ENCODE measurements around the gene NARF. TPM values are rescaled to one million over a fixed set of nuclear protein-coding genes. Genes with fewer than 3 reads are reported as not detected.

NARF gene
- total and polyA plus RNA-seq, 2 donors (not counting 1 experiment from before 2014, with no cell fraction given): 92.4 to 103 TPM

DNA sequence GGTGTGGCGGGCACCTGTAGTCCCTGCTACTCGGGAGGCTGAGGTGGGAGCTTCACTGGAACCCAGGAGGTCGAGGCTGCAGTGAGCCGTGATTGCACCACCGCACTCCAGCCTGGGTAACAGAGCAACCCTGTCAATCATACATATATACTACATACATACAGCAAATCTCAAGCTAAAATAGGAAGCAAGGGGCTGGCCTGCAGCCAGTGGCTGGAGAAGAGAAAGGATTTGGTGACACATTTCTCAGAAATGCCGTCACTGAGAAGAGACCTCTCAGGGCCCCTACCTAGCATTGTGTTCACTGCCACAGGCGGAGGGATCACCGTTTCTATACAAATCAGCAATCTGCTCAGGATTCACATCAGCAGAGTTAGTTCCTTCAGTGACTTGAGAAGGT lies 16.9 kb downstream of the NARF start:
- peaks cover 18% of the 10 kb centered on the region for H4K20me1 ChIP-seq (ENCODE audit: control insufficient read depth, insufficient read depth, low read length, poor library complexity, severe bottlenecking)
- no peak overlapping the region for H2AFZ ChIP-seq (ENCODE audit: insufficient read depth, low read depth, low read length, poor library complexity, severe bottlenecking)
- no peaks in the 10 kb centered on the region for H3K9me3 ChIP-seq (ENCODE audit: control extremely low read depth in 1 of 3, control insufficient read depth in 2 of 3, insufficient read depth in 1 of 3, low read length in 2 of 3)
- TF ChIP-seq, protein P1, sequence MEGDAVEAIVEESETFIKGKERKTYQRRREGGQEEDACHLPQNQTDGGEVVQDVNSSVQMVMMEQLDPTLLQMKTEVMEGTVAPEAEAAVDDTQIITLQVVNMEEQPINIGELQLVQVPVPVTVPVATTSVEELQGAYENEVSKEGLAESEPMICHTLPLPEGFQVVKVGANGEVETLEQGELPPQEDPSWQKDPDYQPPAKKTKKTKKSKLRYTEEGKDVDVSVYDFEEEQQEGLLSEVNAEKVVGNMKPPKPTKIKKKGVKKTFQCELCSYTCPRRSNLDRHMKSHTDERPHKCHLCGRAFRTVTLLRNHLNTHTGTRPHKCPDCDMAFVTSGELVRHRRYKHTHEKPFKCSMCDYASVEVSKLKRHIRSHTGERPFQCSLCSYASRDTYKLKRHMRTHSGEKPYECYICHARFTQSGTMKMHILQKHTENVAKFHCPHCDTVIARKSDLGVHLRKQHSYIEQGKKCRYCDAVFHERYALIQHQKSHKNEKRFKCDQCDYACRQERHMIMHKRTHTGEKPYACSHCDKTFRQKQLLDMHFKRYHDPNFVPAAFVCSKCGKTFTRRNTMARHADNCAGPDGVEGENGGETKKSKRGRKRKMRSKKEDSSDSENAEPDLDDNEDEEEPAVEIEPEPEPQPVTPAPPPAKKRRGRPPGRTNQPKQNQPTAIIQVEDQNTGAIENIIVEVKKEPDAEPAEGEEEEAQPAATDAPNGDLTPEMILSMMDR (IDR thresholded peaks at IDR 0.05): no peak
- no peak for TF ChIP-seq EZH2 (IDR thresholded peaks at IDR 0.05; ENCODE audit: borderline replicate concordance, insufficient read depth, low read depth, low read length, poor library complexity, severe bottlenecking)
- H3K9ac ChIP-seq (ENCODE audit: low read length): no peak overlapping the region
- H3K9me3 Mint-ChIP-seq (ENCODE audit: insufficient read depth): no peaks in the 10 kb centered on the region
- no peak for DNase-seq
- H3K79me2 ChIP-seq (ENCODE audit: control insufficient read depth, insufficient read depth, low read length): no peaks in the 10 kb centered on the region
- no peaks in the 10 kb centered on the region for H3K27me3 ChIP-seq (replicated peaks in 1 of 4; ENCODE audit: control extremely low read depth in 1 of 4, control insufficient read depth in 3 of 4, insufficient read depth in 4 of 4, low read length in 3 of 4)
- intact Hi-C loops (cut with micrococcal nuclease): no loop called here
- H3K4me1 ChIP-seq (ENCODE audit: control insufficient read depth in 2 of 2, insufficient read depth in 2 of 2, low read length in 2 of 2): no peaks in the 10 kb centered on the region
- no peaks in the 10 kb centered on the region for H3K4me1 Mint-ChIP-seq
- CTCF ChIA-PET: interaction anchor here (1.2 kb wide), 1 partner anchor 76 kb away, joined by 3 read pairs; no protein-coding TSS in a partner anchor
- H3K27ac ChIP-seq (ENCODE audit: low read length in 2 of 2): no peak overlapping the region
- POLR2A ChIA-PET: interaction anchor here (1.2 kb wide), 1 partner anchor 16 kb away, joined by 3 read pairs; no protein-coding TSS in a partner anchor
- no peak overlapping the region for H3K27ac Mint-ChIP-seq
- H3K4me2 ChIP-seq (replicated peaks; ENCODE audit: low read depth, low read length, poor library complexity, severe bottlenecking): no peak overlapping the region
- no peak overlapping the region for H3K4me3 Mint-ChIP-seq
- 94% methylated on average over 5 of the region's 8 CpGs for WGBS (ENCODE audit: insufficient coverage)
- peaks cover 6 to 54% of the 10 kb centered on the region in 2 experiments for H3K36me3 ChIP-seq (replicated peaks in 1 of 2; ENCODE audit: control extremely low read depth in 1 of 2, control insufficient read depth in 1 of 2, extremely low read depth in 1 of 2, insufficient read depth in 2 of 2, low read length in 1 of 2)
- H3K4me3 ChIP-seq (ENCODE audit: control extremely low read depth in 1 of 5, extremely low read depth in 1 of 5, insufficient read depth in 1 of 5, low read depth in 2 of 5, low read length in 4 of 5): no peak overlapping the region
- no peaks in the 10 kb centered on the region for H3K27me3 Mint-ChIP-seq
- no peak for ATAC-seq (ENCODE audit: low read depth)

DNA sequence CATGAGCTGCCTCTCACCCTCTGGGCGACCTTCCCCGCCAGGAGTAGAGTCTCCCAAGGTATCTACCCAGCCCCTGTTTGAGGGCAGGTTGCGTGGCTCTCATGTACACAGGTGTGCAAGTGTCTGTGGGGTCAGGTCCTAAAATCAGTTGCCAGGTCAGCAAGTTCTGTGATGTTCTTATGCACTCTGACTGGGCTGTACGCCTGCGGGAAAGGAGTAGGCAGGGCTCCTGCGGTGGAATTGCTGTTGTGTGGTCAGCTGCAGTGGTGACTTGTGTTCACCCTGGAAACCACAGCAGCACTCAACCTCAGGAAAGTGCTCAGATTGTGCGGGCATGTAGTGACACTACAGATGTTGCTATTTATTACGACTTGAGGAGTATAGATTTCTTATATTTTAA lies 19.4 kb downstream of the NARF start:
- H3K9ac ChIP-seq (ENCODE audit: low read length): no peak overlapping the region
- H3K27me3 ChIP-seq (replicated peaks in 1 of 4; ENCODE audit: control extremely low read depth in 1 of 4, control insufficient read depth in 3 of 4, insufficient read depth in 4 of 4, low read length in 3 of 4): no peaks in the 10 kb centered on the region
- H3K36me3 ChIP-seq (replicated peaks in 1 of 2; ENCODE audit: control extremely low read depth in 1 of 2, control insufficient read depth in 1 of 2, extremely low read depth in 1 of 2, insufficient read depth in 2 of 2, low read length in 1 of 2): peaks cover 12 to 63% of the 10 kb centered on the region in 2 experiments
- peaks cover 18% of the 10 kb centered on the region for H4K20me1 ChIP-seq (ENCODE audit: control insufficient read depth, insufficient read depth, low read length, poor library complexity, severe bottlenecking)
- no peak overlapping the region for H3K27ac ChIP-seq (ENCODE audit: low read length in 2 of 2)
- Mint-ChIP-seq H3K4me1 (no peaks in the 10 kb centered on the region), H3K4me3 (no peak overlapping the region), H3K27ac (no peak overlapping the region), H3K27me3 (no peaks in the 10 kb centered on the region), H3K9me3 (ENCODE audit: insufficient read depth) (no peaks in the 10 kb centered on the region)
- ChIA-PET CTCF (interaction anchor here (0.6 to 1.4 kb wide), 2 partner anchors 17 to 203 kb away, joined by 3 to 5 read pairs; no protein-coding TSS in a partner anchor), POLR2A (no interaction called here)
- no peaks in the 10 kb centered on the region for H3K4me1 ChIP-seq (ENCODE audit: control insufficient read depth in 2 of 2, insufficient read depth in 2 of 2, low read length in 2 of 2)
- intact Hi-C loops (cut with micrococcal nuclease): no loop called here
- no peak overlapping the region for H3K4me2 ChIP-seq (replicated peaks; ENCODE audit: low read depth, low read length, poor library complexity, severe bottlenecking)
- TF ChIP-seq EZH2 (IDR thresholded peaks at IDR 0.05; ENCODE audit: borderline replicate concordance, insufficient read depth, low read depth, low read length, poor library complexity, severe bottlenecking): no peak
- TF ChIP-seq, protein P1 (IDR thresholded peaks at IDR 0.05): no peak
- no peak overlapping the region for H2AFZ ChIP-seq (ENCODE audit: insufficient read depth, low read depth, low read length, poor library complexity, severe bottlenecking)
- no peaks in the 10 kb centered on the region for H3K9me3 ChIP-seq (ENCODE audit: control extremely low read depth in 1 of 3, control insufficient read depth in 2 of 3, insufficient read depth in 1 of 3, low read length in 2 of 3)
- DNase-seq (no peak), ATAC-seq (ENCODE audit: low read depth) (no peak)
- H3K4me3 ChIP-seq (ENCODE audit: control extremely low read depth in 1 of 5, extremely low read depth in 1 of 5, insufficient read depth in 1 of 5, low read depth in 2 of 5, low read length in 4 of 5): no peak overlapping the region
- no peaks in the 10 kb centered on the region for H3K79me2 ChIP-seq (ENCODE audit: control insufficient read depth, insufficient read depth, low read length)
- 95% methylated on average over 8 of the region's 8 CpGs for WGBS (ENCODE audit: insufficient coverage)
